Type B pancreatic cell (in vitro differentiated cells): Measurements from ENCODE around the gene PDE3A. TPM values are rescaled to one million over a fixed set of nuclear protein-coding genes. Genes with fewer than 3 reads are reported as not detected.
"Not testable (repeated sequence)": the region's sequence is repeated elsewhere in the genome, so short reads cannot be mapped to it uniquely, and the experiment has no call there.

Source experiments
- DNase-seq: peaks from one replicate; pipeline ENCODE4 v3.0.0; 2021; ENCODE audit warnings: mixed read lengths; ENCODE audit not compliant: unreplicated experiment; ENCODE audit errors: extremely low spot score
- H3K27ac Mint-ChIP-seq: 2 replicates; pipeline ENCODE4 v1.8.0; 2021; ENCODE audit warnings: mild to moderate bottlenecking, mixed read lengths
- H3K27me3 Mint-ChIP-seq: 2 replicates; pipeline ENCODE4 v1.8.0; 2021; ENCODE audit warnings: mixed read lengths
- H3K36me3 Mint-ChIP-seq: 2 replicates; pipeline ENCODE4 v1.8.0; 2021; ENCODE audit warnings: mixed read lengths
- H3K4me1 Mint-ChIP-seq: one replicate; pipeline ENCODE4 v1.8.0; 2021; ENCODE audit warnings: mixed read lengths; ENCODE audit not compliant: unreplicated experiment
- H3K4me3 Mint-ChIP-seq: 2 replicates; pipeline ENCODE4 v1.8.0; 2021; ENCODE audit warnings: mild to moderate bottlenecking, mixed read lengths
- H3K9me3 Mint-ChIP-seq: 2 replicates; pipeline ENCODE4 v1.8.0; 2021; ENCODE audit warnings: mixed read lengths
- CTCF ChIP-seq: fragments of 200-600 bp; sonication (generic); conservative IDR thresholded peaks from 2 replicates; pipeline ENCODE4 v1.5.0; 2021; ENCODE audit warnings: antibody characterized with exemption, mild to moderate bottlenecking
- total RNA-seq: library from RNA; stranded (reverse); gene quantifications from 2 replicates; pipeline ENCODE4 v1.2.1, GENCODE V29; 2021; ENCODE audit warnings: low replicate concordance

Gene PDE3A
- total RNA-seq, 1 donor from 2014 or later: 19.7 TPM

DNA sequence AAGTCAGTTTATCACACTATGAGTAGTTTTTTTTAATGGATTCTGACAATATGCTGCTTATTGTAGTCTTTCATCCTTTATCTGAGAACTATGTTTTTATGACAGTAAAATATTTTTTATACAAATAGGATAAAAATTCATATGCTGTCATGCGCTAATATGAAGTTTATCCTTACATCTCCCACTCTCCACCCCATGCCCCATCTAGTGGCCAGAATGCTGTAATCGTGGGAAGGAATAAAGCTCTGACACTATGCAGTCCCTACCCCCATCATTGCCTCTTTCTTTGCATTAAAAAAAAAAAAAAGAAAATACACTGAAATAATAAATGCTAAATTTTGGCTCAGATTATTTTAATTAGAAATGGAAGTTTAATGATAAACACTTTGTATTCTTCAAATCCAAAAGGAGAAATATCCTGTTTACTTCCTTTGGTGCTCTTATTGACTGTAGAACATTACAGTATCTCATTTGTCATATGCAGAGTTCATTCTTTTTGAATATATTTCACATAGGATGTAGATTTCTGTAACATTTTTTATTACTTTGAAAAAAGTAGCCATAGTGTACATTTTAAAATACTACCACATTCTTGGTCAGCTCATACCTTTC is 180.9 kb downstream of the PDE3A start:
- no peak for DNase-seq
- Mint-ChIP-seq H3K4me1 (no peaks in the 10 kb centered on the region), H3K36me3 (no peaks in the 10 kb centered on the region), H3K27me3 (no peaks in the 10 kb centered on the region), H3K4me3 (no peak overlapping the region), H3K9me3 (no peaks in the 10 kb centered on the region), H3K27ac (no peak overlapping the region)
- peak; percentile 77 for TF ChIP-seq CTCF

- not testable (repeated sequence) for H3K27ac Mint-ChIP-seq, H3K4me1 Mint-ChIP-seq
These were observed 183.6 kb downstream of the PDE3A start for GRCh38 chr12:20551742-20552442.

GRCh38 chr12:20552586-20552985 is 184.2 kb downstream of the PDE3A start:
- not testable (repeated sequence) for DNase-seq, H3K4me3 Mint-ChIP-seq, H3K36me3 Mint-ChIP-seq, H3K27ac Mint-ChIP-seq, H3K4me1 Mint-ChIP-seq, H3K27me3 Mint-ChIP-seq, H3K9me3 Mint-ChIP-seq

More at GRCh38 chr12:20551742-20552442, 183.6 kb downstream of the PDE3A start:
- H3K27me3 Mint-ChIP-seq, DNase-seq, H3K4me3 Mint-ChIP-seq, H3K9me3 Mint-ChIP-seq, H3K36me3 Mint-ChIP-seq: not testable (repeated sequence)

GRCh38 chr12:20555015-20555414 is 186.7 kb downstream of the PDE3A start:
- no peak for TF ChIP-seq CTCF
- no peaks in the 10 kb centered on the region for H3K27me3 Mint-ChIP-seq
- no peak overlapping the region for H3K4me3 Mint-ChIP-seq
- no peaks in the 10 kb centered on the region for H3K9me3 Mint-ChIP-seq
- no peak for DNase-seq
- H3K4me1 Mint-ChIP-seq: no peaks in the 10 kb centered on the region
- H3K36me3 Mint-ChIP-seq: no peaks in the 10 kb centered on the region
- no peak overlapping the region for H3K27ac Mint-ChIP-seq

- TF ChIP-seq CTCF: no peak
- Mint-ChIP-seq H3K4me1 (no peaks in the 10 kb centered on the region), H3K4me3 (no peak overlapping the region), H3K9me3 (no peaks in the 10 kb centered on the region), H3K36me3 (no peaks in the 10 kb centered on the region), H3K27ac (no peak overlapping the region), H3K27me3 (no peaks in the 10 kb centered on the region)
- DNase-seq: no peak
These were observed 187.4 kb downstream of the PDE3A start for GRCh38 chr12:20555771-20556170.

GRCh38 chr12:20557096-20557495 is 188.8 kb downstream of the PDE3A start:
- H3K27ac Mint-ChIP-seq: no peak overlapping the region
- no peaks in the 10 kb centered on the region for H3K36me3 Mint-ChIP-seq
- no peaks in the 10 kb centered on the region for H3K27me3 Mint-ChIP-seq
- DNase-seq: no peak
- H3K9me3 Mint-ChIP-seq: no peaks in the 10 kb centered on the region
- no peak overlapping the region for H3K4me3 Mint-ChIP-seq
- no peak for TF ChIP-seq CTCF
- no peaks in the 10 kb centered on the region for H3K4me1 Mint-ChIP-seq
